GM19193 (cell line): ENCODE data around the gene ACACA.

Experiments used
- POLR2A ChIP-seq: IDR thresholded peaks from 4 replicates; pipeline ENCODE4 v1.6.1; 2011; ENCODE audit not compliant: insufficient read depth, insufficient read length; ENCODE audit errors: extremely low read depth

The ACACA gene

DNA sequence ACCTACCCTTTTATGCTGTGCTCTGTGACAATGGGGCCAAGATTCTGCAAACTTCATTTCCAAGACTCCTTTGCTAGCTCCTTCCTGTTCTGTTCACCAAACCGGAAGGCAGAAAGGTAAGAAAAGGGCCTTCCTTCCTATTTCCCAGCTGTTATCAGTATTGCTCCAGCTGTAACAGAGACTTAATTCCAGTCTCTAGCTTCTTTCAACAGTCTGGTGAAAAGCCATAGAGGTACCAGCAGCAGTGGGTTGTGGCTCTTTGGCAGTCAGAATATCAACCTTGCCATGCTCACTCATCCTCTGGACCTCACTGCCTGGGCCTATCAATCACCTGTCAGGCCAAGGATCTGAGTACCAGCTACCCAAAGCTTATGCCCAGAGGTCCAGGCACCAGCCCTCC is 120.2 kb downstream of the ACACA start:
- TF ChIP-seq POLR2A: no peak

DNA sequence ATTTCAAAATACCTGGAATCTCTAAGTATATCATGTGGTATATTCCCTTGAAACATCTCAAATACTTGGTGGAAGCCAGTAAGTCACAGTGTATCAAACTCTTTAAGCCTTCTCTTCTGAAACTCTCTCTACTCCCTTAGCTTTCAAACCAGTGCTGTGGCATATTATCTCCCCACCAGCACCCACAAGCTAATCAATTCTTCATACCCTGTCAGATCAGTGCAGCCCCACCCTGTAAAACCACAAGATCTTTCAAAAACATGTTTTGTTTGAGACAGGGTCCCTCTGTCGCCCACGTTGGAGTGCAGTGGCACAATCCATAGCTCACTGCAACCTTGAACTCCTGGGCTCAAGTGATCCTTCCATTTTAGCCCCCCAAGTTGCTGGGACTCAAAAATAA is 122.4 kb downstream of the ACACA start:
- no peak for TF ChIP-seq POLR2A

DNA sequence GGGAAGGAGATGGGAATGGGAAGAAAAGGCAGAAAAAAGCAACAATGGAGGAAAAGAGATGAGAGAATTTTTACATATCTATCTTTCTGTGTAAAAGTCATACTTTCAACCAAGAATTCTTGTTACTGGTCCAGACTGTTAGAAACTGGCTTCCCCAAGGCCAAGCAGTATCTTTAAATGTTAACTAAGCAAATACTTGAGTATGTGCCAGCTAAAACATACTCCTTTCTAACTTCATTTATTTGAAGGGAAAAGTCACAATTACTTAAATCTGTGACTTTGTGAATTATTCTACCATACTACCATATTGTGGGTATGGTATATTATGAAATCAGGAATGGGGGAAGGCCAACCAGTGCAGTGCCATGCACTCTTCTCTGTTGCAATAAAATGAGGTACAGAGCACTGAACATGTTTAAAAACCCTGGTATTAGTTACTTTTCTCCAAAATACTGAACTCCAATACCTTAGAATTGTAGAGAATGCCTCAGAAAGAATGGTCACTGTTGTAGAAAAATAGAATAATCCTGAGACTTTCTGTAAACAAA is 123.1 kb downstream of the ACACA start:
- TF ChIP-seq POLR2A: no peak

DNA sequence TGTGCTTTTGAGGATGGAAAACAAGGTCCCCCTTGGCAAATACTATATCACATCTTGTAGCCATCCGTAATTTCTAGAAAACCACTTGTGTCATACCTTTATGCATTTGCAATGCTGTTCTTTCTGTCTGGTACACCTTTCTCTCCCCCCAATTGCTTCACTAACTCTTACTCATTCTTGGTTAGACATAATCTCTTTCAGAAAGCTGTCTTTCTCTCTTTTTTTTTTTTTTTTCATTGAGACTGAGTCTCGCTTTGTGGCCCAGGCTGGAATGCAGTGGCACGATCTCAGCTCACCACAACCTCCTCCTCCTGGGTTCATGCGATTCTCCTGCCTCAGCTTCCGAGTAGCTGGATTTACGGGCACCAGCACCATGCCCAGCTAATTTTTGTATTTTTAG is 125.8 kb downstream of the ACACA start:
- no peak for TF ChIP-seq POLR2A

DNA sequence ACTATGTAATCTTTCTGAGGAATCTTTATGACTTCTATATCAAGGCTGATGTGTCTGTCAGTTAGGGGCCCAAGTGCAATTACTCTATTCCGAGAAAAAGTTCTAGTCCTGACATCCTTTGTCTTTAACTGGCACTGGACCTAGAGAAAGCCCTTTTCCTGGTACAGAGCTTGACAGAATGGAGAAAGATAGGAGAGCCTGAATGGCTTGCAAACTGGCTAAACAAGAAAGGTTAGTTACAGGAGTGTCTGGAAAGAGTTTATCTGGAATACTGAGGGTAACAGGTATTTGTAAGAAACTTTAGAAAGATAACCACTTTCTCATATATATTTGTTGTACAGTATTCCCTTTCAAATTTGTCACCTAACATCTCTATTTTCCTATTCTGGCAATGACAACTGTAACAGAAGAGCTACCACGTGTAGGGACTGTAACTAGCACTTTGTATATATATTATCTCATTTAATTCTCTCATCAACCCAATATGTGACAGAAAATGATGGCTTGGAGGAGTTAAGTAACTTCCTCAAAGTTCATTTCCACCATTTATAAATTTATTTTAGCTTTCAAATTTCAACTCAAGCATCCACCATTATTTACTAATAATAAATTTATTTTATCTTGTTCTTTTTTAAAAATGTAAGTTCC is 128.3 kb downstream of the ACACA start:
- TF ChIP-seq POLR2A: no peak

DNA sequence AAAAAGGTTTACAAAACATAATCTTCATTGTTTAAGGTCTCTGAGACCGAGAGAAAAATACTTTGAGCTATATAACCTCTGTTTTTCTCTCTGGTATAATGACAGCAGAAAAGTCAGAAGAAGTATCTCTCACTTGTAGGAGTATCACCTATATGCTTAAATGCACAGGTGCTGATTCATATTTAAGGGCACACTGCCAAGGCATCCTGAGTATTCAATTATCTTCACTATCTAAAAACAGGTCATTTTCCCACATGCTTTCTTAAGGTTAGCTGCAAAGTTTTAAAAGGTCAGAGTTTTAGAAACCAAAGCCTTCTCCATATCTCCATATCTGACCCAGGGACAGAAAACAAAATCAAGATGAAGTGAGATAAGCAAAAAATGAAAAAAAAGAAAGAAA is 130.2 kb downstream of the ACACA start:
- no peak for TF ChIP-seq POLR2A

DNA sequence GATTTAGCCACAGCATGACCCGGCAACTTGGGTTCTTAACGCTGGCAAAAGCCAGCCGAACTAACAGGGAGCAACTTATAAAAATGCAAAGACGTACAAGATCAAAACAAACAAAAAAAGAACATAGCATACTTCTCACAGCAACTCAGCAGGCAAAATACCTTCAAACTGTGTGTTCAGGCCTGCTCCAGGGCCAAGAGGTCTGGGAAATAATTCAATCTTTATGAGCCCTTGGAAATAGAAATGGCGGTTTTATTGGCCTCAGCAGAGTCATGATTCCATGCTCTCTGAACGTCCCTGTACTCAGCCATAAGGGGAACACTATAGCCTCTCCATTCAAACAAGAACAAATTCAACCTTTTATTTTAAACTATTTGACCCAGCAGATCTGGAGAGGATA is 132.2 kb downstream of the ACACA start:
- no peak for TF ChIP-seq POLR2A

DNA sequence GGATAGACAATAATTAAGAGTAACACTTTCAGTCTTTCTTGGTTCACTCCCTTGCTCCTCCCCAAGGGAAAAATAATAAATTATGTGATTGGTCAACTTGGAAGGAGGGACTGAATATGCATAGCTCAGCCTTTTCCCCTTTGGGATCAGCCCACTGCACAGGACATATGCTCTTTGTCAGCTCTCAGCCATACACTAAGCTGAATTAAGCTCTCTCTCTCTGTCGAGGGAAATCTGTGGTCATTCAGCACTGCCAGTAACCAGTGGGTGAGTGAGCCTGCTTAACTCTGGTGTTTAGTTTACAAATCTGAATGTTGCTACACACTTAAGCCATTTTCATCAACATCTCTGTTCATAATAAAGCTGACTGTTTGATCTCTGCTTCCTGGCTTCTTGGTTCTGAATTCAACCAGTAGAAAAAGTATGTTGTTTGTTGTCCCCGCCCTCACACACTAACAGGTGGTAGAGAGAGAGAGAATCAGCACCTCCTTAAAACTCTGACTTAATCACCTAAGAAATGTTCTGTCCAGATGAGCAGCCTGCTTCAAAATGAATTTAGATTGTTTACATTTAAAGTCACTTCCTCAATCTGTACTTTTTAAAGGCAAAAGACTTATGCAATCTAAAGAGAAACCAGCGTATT is 133.1 kb downstream of the ACACA start:
- TF ChIP-seq POLR2A: no peak

DNA sequence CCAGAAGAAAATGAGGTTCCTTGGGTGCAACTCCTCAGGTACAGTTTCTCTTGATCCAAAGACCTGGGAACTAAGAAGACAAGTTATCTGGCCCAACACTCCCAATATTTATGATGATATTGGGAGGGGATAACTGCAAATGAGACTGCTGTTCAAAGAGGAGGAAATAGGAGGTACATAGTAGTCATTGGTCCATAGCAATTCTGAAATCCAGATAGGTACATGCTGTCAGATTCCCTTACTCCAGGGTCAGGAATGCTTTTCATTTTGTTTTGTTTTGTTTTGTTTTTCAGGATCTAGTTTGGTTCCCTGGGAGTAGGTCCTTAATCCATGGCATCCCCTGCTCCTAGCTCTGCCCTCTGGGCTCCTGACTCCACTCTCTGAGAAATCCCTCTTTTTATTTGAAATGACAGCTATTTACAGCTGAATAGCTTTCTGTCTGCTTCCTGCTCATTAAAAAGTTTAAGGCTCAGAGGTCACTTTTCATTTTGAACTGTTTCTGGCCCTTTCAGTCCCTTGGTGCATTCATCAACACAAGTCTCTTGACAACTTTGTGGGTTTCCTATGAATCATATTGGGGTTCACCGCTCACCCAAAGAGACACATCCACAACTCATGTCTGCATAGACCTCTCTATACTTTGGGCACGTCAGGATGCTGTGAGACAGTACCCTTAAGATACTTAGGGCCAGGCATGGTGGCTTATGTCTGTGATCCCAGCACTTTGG is 141.0 kb downstream of the ACACA start:
- no peak for TF ChIP-seq POLR2A

DNA sequence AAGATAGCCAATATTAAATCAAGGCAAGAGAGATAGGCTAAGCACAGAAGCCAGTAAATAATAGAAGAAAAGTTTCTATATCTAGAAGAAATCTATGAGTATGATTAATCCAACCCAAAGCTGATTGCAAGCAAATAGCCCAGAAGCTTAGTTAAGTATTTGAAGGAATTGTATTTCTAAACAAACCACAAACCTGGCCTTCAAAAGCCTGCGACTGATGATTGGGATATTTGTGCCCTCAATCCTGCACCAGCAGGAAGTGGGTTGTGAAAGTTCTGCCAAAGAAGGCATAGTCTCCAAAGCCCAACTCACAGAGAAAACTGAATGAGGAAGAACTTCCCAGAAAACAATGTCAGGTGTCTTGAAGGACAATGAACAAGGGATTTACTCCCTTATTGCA is 145.3 kb downstream of the ACACA start:
- TF ChIP-seq POLR2A: no peak

DNA sequence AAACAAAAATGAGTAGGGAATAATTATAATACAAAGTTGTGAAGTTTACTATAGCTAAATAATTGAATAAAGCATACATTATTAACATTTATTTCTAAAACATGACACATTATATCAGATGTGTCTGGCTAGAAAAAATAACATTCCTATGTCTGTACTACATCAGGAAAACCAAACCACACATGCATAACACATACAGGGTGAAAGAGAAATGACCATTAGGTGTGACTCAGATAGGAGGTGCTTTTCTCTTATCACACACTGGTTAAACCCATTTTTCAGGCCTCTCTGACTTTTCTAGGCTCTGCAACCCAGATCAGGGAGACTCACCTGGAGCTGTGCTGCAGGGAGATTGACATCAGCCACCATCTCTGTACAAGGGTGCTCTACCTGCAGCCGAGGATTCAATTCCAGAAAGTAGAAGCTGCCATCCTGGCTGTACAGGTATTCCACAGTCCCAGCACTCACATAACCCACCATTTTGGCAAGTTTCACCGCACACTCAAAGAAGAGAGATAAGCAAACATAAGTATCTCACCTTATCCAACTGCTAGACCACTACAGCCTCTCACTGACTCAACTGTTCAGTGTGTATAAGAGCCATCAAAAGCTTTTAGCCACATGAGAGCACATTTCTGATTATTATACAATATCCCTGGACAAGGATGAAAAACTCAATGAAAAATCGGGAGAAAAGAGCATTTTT is 147.5 kb downstream of the ACACA start:
- no peak for TF ChIP-seq POLR2A

DNA sequence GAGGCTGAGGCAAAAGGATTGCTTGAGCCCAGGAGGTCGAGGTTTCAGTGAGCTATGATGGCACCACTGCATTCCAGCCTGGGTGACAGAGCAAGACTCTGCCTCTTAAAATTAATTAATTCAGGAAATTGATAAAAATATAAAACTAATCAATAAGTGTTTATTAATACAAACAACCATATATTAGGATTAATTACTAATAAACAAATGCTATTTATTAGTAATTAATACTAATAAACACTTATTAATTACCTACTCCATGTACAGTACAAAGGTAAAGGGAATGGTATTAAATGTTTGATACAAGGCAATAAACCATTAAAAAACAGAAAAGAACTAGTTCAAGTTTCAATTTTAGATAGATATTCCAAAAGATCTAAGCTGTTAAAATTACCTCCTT is 150.0 kb downstream of the ACACA start:
- TF ChIP-seq POLR2A: no peak

DNA sequence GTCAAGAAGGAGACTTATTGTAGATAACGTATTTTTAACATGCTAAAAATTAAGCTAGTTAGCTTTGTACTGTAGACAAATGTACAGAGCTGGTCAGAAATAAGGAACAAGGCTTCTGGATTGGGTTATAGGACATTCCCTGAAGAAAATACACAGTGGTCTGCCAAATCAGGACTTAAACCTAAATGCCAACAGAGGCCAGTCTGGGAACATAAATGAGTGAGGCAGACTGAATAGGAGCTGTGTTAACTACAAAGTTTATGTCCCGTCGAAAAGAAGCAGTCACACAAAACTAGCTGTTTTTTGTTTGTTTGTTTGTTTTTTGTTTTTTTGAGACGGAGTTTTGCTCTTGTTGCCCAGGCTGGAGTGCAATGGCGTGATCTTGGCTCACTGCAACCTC is 151.2 kb downstream of the ACACA start:
- TF ChIP-seq POLR2A: no peak

DNA sequence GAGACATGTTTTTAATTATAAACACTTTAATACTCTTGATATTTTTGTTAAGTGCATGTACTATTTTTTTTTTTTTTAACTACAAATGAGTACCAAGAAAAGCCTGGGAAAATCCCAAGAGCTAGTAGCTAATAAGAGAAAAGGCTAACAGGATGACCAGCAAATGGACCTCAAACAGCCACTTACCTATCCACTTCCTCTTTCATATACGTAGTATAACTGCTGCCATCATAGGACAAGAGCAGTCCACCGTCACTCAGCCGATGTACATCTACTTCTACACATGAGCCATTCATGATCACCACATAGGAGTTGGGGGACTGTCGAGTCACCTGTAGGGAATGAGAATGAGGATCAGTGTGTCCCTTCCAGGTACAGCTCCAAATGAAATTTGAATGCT is 158.8 kb downstream of the ACACA start:
- TF ChIP-seq POLR2A: no peak

DNA sequence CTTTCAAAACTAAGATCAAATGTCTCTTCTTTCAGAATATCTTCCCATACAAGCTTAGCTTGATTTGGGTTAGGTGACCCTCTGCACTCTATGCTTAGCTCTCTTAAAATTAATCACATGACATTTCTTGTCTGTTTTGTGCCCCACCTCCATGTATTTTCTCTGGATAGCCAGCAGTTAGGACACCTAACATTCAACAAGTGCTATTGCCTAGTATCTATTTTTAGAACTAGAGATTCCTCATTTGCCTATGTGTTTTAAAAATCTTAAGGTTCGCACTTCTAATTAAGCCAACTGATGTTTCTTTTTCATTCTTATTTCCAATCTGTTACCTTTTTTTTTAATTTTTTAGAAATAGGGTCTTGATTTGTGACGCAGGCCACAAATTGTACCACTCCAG is 160.6 kb downstream of the ACACA start:
- no peak for TF ChIP-seq POLR2A
